Endothelial cell of umbilical vein (primary cell): ENCODE results near the gene ST3GAL4. TPM values are rescaled to one million over a fixed set of nuclear protein-coding genes. Genes with fewer than 3 reads are reported as not detected.
"Not testable (repeated sequence)": the region's sequence is repeated elsewhere in the genome, so short reads cannot be mapped to it uniquely, and the experiment has no call there.

Source experiments
- BruUV-seq: library from RNA; stranded (reverse); fragments of 400-500 nt; replicated peaks from 2 replicates; lab custom pipeline; 2021; lab: Mats Ljungman, UMichigan
- CTCF ChIA-PET: fragments of 300-600, 350-600 bp; sonication (Branson Sonifier 250); formaldehyde crosslinking; loops from one replicate; lab custom pipeline; 2021; ENCODE audit warnings: antibody characterized with exemption, inconsistent platforms; lab: Charles Lee
- POLR2A ChIA-PET: fragments of 300-600, 350-600 bp; sonication (Branson Sonifier 250); formaldehyde crosslinking; loops from one replicate; lab custom pipeline; 2021; ENCODE audit warnings: antibody characterized with exemption, inconsistent platforms; lab: Charles Lee
- DNase-seq: peaks from one replicate; pipeline ENCODE4 v3.0.0-alpha.2; 2011; ENCODE audit warnings: low read depth, low spot score
- FAIRE-seq: peaks from 2 replicates; lab custom pipeline; 2011; peaks lifted over from hg19 to GRCh38; lab: Jason Lieb, UNC
- H2AFZ ChIP-seq: 2 replicates; pipeline ENCODE4 v1.6.0; 2012; ENCODE audit warnings: low read depth, low read length, control low read depth, inconsistent platforms
- H3K27ac ChIP-seq: 2 replicates; pipeline ENCODE4 v1.5.1; 2011; ENCODE audit warnings: low read depth, mild to moderate bottlenecking, control low read depth, low read length, moderate library complexity; ENCODE audit not compliant: insufficient read depth
- H3K27me3 ChIP-seq, 2 experiments: 2 replicates each; pipeline versions ENCODE4 v1.6.0 to v1.6.1; 2011; ENCODE audit warnings: low read length in 2 of 2, mixed read lengths in 1 of 2; ENCODE audit not compliant: control insufficient read depth in 2 of 2, insufficient read depth in 2 of 2
- H3K36me3 ChIP-seq, 2 experiments: 2 replicates in 1 of 2; 3 replicates in 1 of 2; pipeline ENCODE4 v1.5.1; 2011; ENCODE audit warnings: low read length in 2 of 2, mild to moderate bottlenecking in 1 of 2, moderate library complexity in 1 of 2; ENCODE audit not compliant: control insufficient read depth in 2 of 2, insufficient read depth in 2 of 2; ENCODE audit errors: extremely low read depth in 1 of 2
- H3K4me1 ChIP-seq: 3 replicates; pipeline ENCODE4 v1.5.1; 2011; ENCODE audit warnings: mild to moderate bottlenecking, low read length; ENCODE audit not compliant: control insufficient read depth, insufficient read depth; ENCODE audit errors: extremely low read depth
- H3K4me2 ChIP-seq: 2 replicates; pipeline ENCODE4 v1.6.1; 2011; ENCODE audit warnings: low read length, control low read depth, mixed read lengths; ENCODE audit not compliant: insufficient read depth
- H3K4me3 ChIP-seq, 3 experiments: fragments of 200-600 bp in 1 of 3; sonication (generic), shearing (Covaris generic) in 1 of 3; replicated peaks in 1 of 3; 2 replicates each; pipeline ENCODE4 v1.5.1; 2011 to 2016; ENCODE audit warnings: control low read depth in 3 of 3, low read length in 3 of 3, mild to moderate bottlenecking in 2 of 3, inconsistent platforms in 1 of 3, low read depth in 1 of 3, moderate library complexity in 1 of 3; ENCODE audit not compliant: insufficient read depth in 1 of 3
- H3K79me2 ChIP-seq: 2 replicates; pipeline ENCODE4 v1.6.0; 2012; ENCODE audit warnings: low read length, inconsistent platforms; ENCODE audit not compliant: control insufficient read depth, insufficient read depth
- H3K9ac ChIP-seq: replicated peaks from 2 replicates; pipeline ENCODE3; 2011; ENCODE audit warnings: low read length, control low read depth; ENCODE audit not compliant: insufficient read depth; ENCODE audit errors: extremely low read depth
- H3K9me1 ChIP-seq: replicated peaks from 3 replicates; pipeline ENCODE4 v1.6.0; 2011; ENCODE audit warnings: mild to moderate bottlenecking, low read length; ENCODE audit not compliant: control insufficient read depth, insufficient read depth; ENCODE audit errors: extremely low read depth
- H3K9me3 ChIP-seq: replicated peaks from 2 replicates; pipeline ENCODE4 v1.5.1; 2012; ENCODE audit warnings: low read length, inconsistent platforms; ENCODE audit not compliant: control insufficient read depth, insufficient read depth
- H4K20me1 ChIP-seq: replicated peaks from 2 replicates; pipeline ENCODE3; 2011; ENCODE audit warnings: mild to moderate bottlenecking, low read length; ENCODE audit not compliant: control insufficient read depth, insufficient read depth; ENCODE audit errors: extremely low read depth
- EZH2 ChIP-seq: IDR thresholded peaks from 2 replicates; pipeline ENCODE4 v1.6.1; 2012; ENCODE audit warnings: borderline replicate concordance, low read depth, mild to moderate bottlenecking, moderate library complexity, low read length, inconsistent platforms; ENCODE audit not compliant: severe bottlenecking
- FOS ChIP-seq: IDR thresholded peaks from 2 replicates; pipeline ENCODE4 v1.6.1; 2011; ENCODE audit warnings: mild to moderate bottlenecking, low read length, moderate library complexity, borderline replicate concordance; ENCODE audit not compliant: insufficient read depth
- JUN ChIP-seq: IDR thresholded peaks from 2 replicates; pipeline ENCODE4 v1.6.1; 2011; ENCODE audit warnings: borderline replicate concordance, low read depth; ENCODE audit not compliant: insufficient read length, insufficient read depth
- POLR2AphosphoS5 ChIP-seq: IDR thresholded peaks from 2 replicates; pipeline ENCODE4 v1.6.1; 2012; ENCODE audit warnings: low read depth, mild to moderate bottlenecking, control low read depth, low read length, moderate library complexity; ENCODE audit not compliant: insufficient read depth
- dilution Hi-C: fragments of 300-500 bp; cut with MboI; formaldehyde crosslinking; loops from one replicate; pipeline ENCODE4 v1.15.0; 2019; ENCODE audit warnings: low sequenced_read_pairs; ENCODE audit not compliant: extremely low pct_ligation_motif_present
- intact Hi-C: fragments of 100-400 bp; cut with micrococcal nuclease; formaldehyde crosslinking; loops from one replicate; pipeline ENCODE4 v1.10.0; 2022
- polyA plus RNA-seq, 4 experiments: library from polyadenylated mRNA; depleted of rRNA in 3 of 4; stranded (reverse) in 3 of 4; unstranded in 1 of 4; fragments of >200 nt; gene quantifications; 2 replicates each; pipeline versions ENCODE4 v1.2.1 to v1.2.3, GENCODE V29; 2011 to 2012; ENCODE audit warnings: missing spikeins in 1 of 4
- total RNA-seq: library from RNA; stranded (reverse); gene quantifications from 2 replicates; pipeline ENCODE4 v1.2.3, GENCODE V29; 2021
- TF ChIP-seq, protein P1 (sequence below), 2 donors: IDR thresholded peaks; 1 replicate in 1 of 2; 2 replicates in 1 of 2; pipeline ENCODE4 v1.5.1; 2011; ENCODE audit warnings: low read length in 2 of 2, mild to moderate bottlenecking in 2 of 2, moderate library complexity in 2 of 2, control low read depth in 1 of 2, inconsistent platforms in 1 of 2, low read depth in 1 of 2; ENCODE audit not compliant: insufficient read depth in 1 of 2; ENCODE audit errors: extremely low read depth in 1 of 2

ST3GAL4 gene
- total and polyA plus RNA-seq, 2 donors (not counting 3 experiments of a cell fraction or from before 2014, with no cell fraction given) = 17.7 to 19.4 TPM

DNA sequence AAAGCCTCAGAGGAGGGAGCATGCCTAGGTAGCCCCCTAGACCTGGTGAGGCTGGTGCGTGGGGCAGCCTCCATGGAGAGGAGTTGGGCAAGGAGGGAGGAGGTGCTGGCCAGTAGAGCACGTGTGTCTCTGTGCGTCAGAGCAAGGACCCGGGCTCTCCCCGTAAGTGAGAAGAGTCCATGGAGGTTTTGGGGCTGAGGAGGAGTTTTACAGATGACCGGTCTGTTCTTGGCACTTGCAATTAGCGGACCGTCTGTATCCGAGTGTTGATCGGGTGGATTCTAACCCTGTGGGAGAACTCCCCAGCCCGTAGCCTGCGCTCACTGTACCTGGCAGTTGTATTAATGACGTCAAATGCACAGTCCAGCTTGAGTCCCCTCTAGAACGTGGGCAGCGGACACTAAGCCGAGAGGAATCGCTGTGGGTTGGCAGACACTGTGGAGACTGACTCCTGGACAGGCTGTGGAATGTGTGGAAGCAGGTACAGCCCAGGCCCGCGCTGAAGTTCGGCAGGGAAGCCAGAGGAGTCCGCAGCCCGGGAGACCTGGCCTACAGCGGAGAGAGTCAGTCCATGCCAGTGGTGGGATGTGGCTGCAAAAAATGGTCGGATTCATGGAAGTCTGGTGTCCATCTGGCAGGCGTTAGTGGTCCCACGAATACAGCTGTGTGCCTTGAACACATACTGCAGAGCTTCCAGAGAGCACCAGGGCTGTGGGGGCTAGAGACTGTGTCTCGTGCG, 19.2 kb downstream of the ST3GAL4 start:
- POLR2A ChIA-PET, H3K9me1 ChIP-seq, H4K20me1 ChIP-seq, H2AFZ ChIP-seq, H3K27ac ChIP-seq, H3K4me2 ChIP-seq, FAIRE-seq, H3K4me1 ChIP-seq, H3K36me3 ChIP-seq, H3K4me3 ChIP-seq, BruUV-seq, H3K79me2 ChIP-seq, intact Hi-C loops, dilution Hi-C loops, H3K9ac ChIP-seq, H3K27me3 ChIP-seq, H3K9me3 ChIP-seq, DNase-seq: not testable (repeated sequence)
- CTCF ChIA-PET = interaction anchor here (0.8 kb wide), 1 partner anchor 64 kb away, joined by 3 read pairs; no protein-coding TSS in a partner anchor

DNA sequence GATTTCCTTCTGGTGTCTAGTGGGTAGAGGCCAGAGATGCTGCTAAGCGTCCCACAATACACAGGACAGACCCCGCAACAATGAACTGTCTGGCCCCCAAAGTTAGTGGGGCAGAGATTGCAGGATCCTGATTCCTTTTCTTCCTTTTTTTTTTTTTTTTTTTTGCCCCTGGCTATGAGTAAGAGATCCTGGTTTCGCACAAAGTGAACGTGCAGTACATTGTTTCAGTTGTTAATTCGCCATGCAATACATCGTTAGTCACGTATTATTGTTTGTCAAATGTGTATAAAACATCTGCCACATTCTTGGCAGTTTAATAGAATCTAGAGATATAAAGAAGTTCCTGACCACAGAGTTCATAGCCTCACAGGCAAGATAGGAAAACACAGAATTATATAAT, 20.2 kb downstream of the ST3GAL4 start:
- H3K79me2 ChIP-seq = no peaks in the 10 kb centered on the region
- intact Hi-C loops = no loop called here
- TF ChIP-seq JUN = no peak
- TF ChIP-seq POLR2AphosphoS5 = no peak
- TF ChIP-seq, protein P1, sequence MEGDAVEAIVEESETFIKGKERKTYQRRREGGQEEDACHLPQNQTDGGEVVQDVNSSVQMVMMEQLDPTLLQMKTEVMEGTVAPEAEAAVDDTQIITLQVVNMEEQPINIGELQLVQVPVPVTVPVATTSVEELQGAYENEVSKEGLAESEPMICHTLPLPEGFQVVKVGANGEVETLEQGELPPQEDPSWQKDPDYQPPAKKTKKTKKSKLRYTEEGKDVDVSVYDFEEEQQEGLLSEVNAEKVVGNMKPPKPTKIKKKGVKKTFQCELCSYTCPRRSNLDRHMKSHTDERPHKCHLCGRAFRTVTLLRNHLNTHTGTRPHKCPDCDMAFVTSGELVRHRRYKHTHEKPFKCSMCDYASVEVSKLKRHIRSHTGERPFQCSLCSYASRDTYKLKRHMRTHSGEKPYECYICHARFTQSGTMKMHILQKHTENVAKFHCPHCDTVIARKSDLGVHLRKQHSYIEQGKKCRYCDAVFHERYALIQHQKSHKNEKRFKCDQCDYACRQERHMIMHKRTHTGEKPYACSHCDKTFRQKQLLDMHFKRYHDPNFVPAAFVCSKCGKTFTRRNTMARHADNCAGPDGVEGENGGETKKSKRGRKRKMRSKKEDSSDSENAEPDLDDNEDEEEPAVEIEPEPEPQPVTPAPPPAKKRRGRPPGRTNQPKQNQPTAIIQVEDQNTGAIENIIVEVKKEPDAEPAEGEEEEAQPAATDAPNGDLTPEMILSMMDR (IDR thresholded peaks at IDR 0.05; ENCODE audit: extremely low read depth in 1 of 2, insufficient read depth in 1 of 2, low read depth in 1 of 2, low read length in 2 of 2) = no peak
- TF ChIP-seq FOS = peak; percentile 26
- TF ChIP-seq EZH2 = no peak

More for the DNA sequence above, 20.2 kb downstream of the ST3GAL4 start:
- Histone ChIP-seq H3K4me1 (no peaks in the 10 kb centered on the region), H3K9me1 (no peaks in the 10 kb centered on the region), H3K4me2 (no peak overlapping the region), H3K27me3 (no peaks in the 10 kb centered on the region), H2AFZ (no peak overlapping the region), H3K9me3 (no peaks in the 10 kb centered on the region), H3K4me3 (no peak overlapping the region), H3K9ac (no peak overlapping the region), H3K27ac (no peak overlapping the region), H3K36me3 (no peaks in the 10 kb centered on the region), H4K20me1 (no peaks in the 10 kb centered on the region)
- FAIRE-seq (no peak), DNase-seq (peak; percentile 49)
- dilution Hi-C loops = no loop called here
- no TSS peak for BruUV-seq
- ChIA-PET POLR2A (no interaction called here), CTCF (no interaction called here)
